ENCODE measurements around the gene UVRAG.

- TF ChIP-seq CTCF (IDR thresholded peaks at IDR 0.05) (no peak), EZH2phosphoT487 (IDR thresholded peaks at IDR 0.05) (no peak)
These were observed 215.3 kb downstream of the UVRAG start for GRCh38 chr11:76030286-76030685.

Measured in neural progenitor cell (in vitro differentiated cells).